NCI-H128 (cell line): ENCODE measurements around the gene CAB39L.
"Not testable (repeated sequence)": the region's sequence is repeated elsewhere in the genome, so short reads cannot be mapped to it uniquely, and the experiment has no call there.

Experiments used
- DNase-seq: peaks from one replicate; lab custom pipeline; 2025; ENCODE audit not compliant: unreplicated experiment; lab: John Stamatoyannopoulos, UW

CAB39L gene

GRCh38 chr13:49348751-49349150 lies 95.1 kb downstream of the CAB39L start:
- DNase-seq, result no peak

- no peak for DNase-seq
Observed at GRCh38 chr13:49347650-49348385, 96.0 kb downstream of the CAB39L start.

- no peak for DNase-seq
Observed at GRCh38 chr13:49346460-49346859, 97.4 kb downstream of the CAB39L start.

- DNase-seq, result no peak
Observed at GRCh38 chr13:49343731-49344130, 100.1 kb downstream of the CAB39L start.

- no peak for DNase-seq
Observed at GRCh38 chr13:49343255-49343654, 100.6 kb downstream of the CAB39L start.

- DNase-seq, result no peak
Observed at GRCh38 chr13:49342454-49342853, 101.4 kb downstream of the CAB39L start.

- DNase-seq, result no peak
Observed at GRCh38 chr13:49341941-49342340, 101.9 kb downstream of the CAB39L start.

- DNase-seq, result no peak
Observed at GRCh38 chr13:49341517-49341916, 102.3 kb downstream of the CAB39L start.

GRCh38 chr13:49340161-49340560 lies 103.7 kb downstream of the CAB39L start:
- no peak for DNase-seq

GRCh38 chr13:49336655-49337054 lies 107.2 kb downstream of the CAB39L start:
- no peak for DNase-seq

- no peak for DNase-seq
Observed at GRCh38 chr13:49330546-49330864, 113.4 kb downstream of the CAB39L start.

- no peak for DNase-seq
Observed at GRCh38 chr13:49329831-49330545, 113.9 kb downstream of the CAB39L start.

GRCh38 chr13:49327145-49327544 lies 116.7 kb downstream of the CAB39L start:
- not testable (repeated sequence) for DNase-seq

GRCh38 chr13:49326222-49326917 lies 117.5 kb downstream of the CAB39L start:
- no peak for DNase-seq

- no peak for DNase-seq
Observed at GRCh38 chr13:49323344-49323743, 120.5 kb downstream of the CAB39L start.

GRCh38 chr13:49322702-49323101 lies 121.2 kb downstream of the CAB39L start:
- no peak for DNase-seq

- no peak for DNase-seq
Observed at GRCh38 chr13:49320975-49321374, 122.9 kb downstream of the CAB39L start.

GRCh38 chr13:49319951-49320350 lies 123.9 kb downstream of the CAB39L start:
- DNase-seq, result no peak

- no peak for DNase-seq
Observed at GRCh38 chr13:49319551-49319950, 124.3 kb downstream of the CAB39L start.

- no peak for DNase-seq
Observed at GRCh38 chr13:49315756-49316482, 127.9 kb downstream of the CAB39L start.

- DNase-seq, result no peak
Observed at GRCh38 chr13:49315036-49315565, 128.8 kb downstream of the CAB39L start.
